Psoas muscle (tissue), 8 donors: ENCODE measurements around the gene KCNMB4. TPM values are rescaled to one million over a fixed set of nuclear protein-coding genes. Genes with fewer than 3 reads are reported as not detected.

Source experiments
- ATAC-seq, 4 donors: fragments of 200-7000 bp; cut with Tn5 transposase; one replicate each; pipeline ENCODE4 v1.9.1; 2020; ENCODE audit warnings: moderate library complexity in 3 of 4, mild to moderate bottlenecking in 2 of 4
- DNase-seq, 2 donors: peaks; one replicate each; pipeline ENCODE4 v3.0.0-alpha.2; 2020
- H3K27ac ChIP-seq: fragments of 200-600 bp; one replicate; pipeline ENCODE4 v1.8.0; 2022
- H3K27me3 ChIP-seq, 3 donors: fragments of 200-600 bp in 1 of 3; one replicate each; pipeline versions ENCODE4 v1.6.1 to v1.8.0; 2013 to 2022; ENCODE audit warnings: low read length in 2 of 3, mild to moderate bottlenecking in 2 of 3, moderate library complexity in 1 of 3; ENCODE audit not compliant: insufficient read depth in 3 of 3
- H3K36me3 ChIP-seq, 2 donors: fragments of 200-600 bp in 1 of 2; one replicate each; pipeline versions ENCODE4 v1.6.1 to v1.8.0; 2013 to 2022; ENCODE audit warnings: low read depth in 1 of 2, mild to moderate bottlenecking in 1 of 2, moderate library complexity in 1 of 2; ENCODE audit not compliant: insufficient read depth in 1 of 2
- H3K4me1 ChIP-seq: fragments of 200-600 bp; one replicate; pipeline ENCODE4 v1.8.0; 2022
- H3K4me3 ChIP-seq: fragments of 200-600 bp; one replicate; pipeline ENCODE4 v1.8.0; 2022; ENCODE audit warnings: mild to moderate bottlenecking
- H3K9me3 ChIP-seq: fragments of 200-600 bp; one replicate; pipeline ENCODE4 v1.8.0; 2022
- WGBS, 3 donors: extraction: QIAGEN DNeasy Blood & Tissue Kit; methylation state at CpG; one replicate each; pipeline versions ENCODE4 v1.1.6 to v1.1.7; 2013; 5-methylcytosine and 5-hydroxymethylcytosine counted together
- intact Hi-C, 2 donors: fragments of 100-400 bp; cut with DNase I; formaldehyde crosslinking; loops; one replicate each; pipeline versions ENCODE4 v1.11.0 to v1.14.2; 2022
- polyA plus RNA-seq, 3 donors: library from polyadenylated mRNA; stranded (reverse); fragments of 200-250 nt; gene quantifications; one replicate each; pipeline ENCODE4 v1.2.3, GENCODE V29; 2013
- total RNA-seq, 4 donors: library from RNA; stranded (reverse); fragmentation: NEBNext Ultra II Directional in 2 of 4; extraction: Animal tissue kit (Norgen Biotek cat#: 25700) in 2 of 4; gene quantifications; one replicate each; pipeline versions ENCODE4 v1.2.1 to v1.2.4, GENCODE V29; 2021 to 2023
- TF ChIP-seq, protein P1 (sequence below): fragments of 200-600 bp; IDR thresholded peaks from one replicate; pipeline ENCODE4 v1.8.0; 2022; ENCODE audit warnings: antibody characterized with exemption
- donor health status: healthy with polysubstance abuse.
- donor health status: DM: no; HTN: no; CAD: no; lungs with moderate emphysema.
- donor health status: Bipolar disorder and iron deficiency.
- donor health status: healthy.
- donor health status: DM: yes; HTN: yes; CAD: no.
- donor health status: DM: no; HTN: no; CAD: no.
- donor health status: DM: no; HTN: no; CAD: no.
- donor health status: DM: yes; HTN: yes; CAD: no.

KCNMB4 gene
- total and polyA plus RNA-seq, 7 donors = 0.54 to 1.9 (median 0.82) TPM

GRCh38 chr12:70469221-70469820 is 103.2 kb downstream of the KCNMB4 start:
- DNase-seq = no peak
- H3K27ac ChIP-seq = no peak overlapping the region
- 93 to 94% (median 94%) methylated on average over 12 of the region's 12 CpGs for WGBS, 3 donors

GRCh38 chr12:70482764-70483163 is 116.7 kb downstream of the KCNMB4 start:
- ATAC-seq (no peak), DNase-seq (no peak)
- H3K9me3 ChIP-seq = no peaks in the 10 kb centered on the region
- no peak overlapping the region for H3K27ac ChIP-seq
- no peak overlapping the region for H3K4me3 ChIP-seq
- TF ChIP-seq, protein P1, sequence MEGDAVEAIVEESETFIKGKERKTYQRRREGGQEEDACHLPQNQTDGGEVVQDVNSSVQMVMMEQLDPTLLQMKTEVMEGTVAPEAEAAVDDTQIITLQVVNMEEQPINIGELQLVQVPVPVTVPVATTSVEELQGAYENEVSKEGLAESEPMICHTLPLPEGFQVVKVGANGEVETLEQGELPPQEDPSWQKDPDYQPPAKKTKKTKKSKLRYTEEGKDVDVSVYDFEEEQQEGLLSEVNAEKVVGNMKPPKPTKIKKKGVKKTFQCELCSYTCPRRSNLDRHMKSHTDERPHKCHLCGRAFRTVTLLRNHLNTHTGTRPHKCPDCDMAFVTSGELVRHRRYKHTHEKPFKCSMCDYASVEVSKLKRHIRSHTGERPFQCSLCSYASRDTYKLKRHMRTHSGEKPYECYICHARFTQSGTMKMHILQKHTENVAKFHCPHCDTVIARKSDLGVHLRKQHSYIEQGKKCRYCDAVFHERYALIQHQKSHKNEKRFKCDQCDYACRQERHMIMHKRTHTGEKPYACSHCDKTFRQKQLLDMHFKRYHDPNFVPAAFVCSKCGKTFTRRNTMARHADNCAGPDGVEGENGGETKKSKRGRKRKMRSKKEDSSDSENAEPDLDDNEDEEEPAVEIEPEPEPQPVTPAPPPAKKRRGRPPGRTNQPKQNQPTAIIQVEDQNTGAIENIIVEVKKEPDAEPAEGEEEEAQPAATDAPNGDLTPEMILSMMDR = no peak
- intact Hi-C loops = no loop called here
- WGBS, 3 donors = 68 to 77% (median 74%) methylated on average over 1 of the region's 1 CpG
- no peaks in the 10 kb centered on the region for H3K36me3 ChIP-seq
- no peaks in the 10 kb centered on the region for H3K27me3 ChIP-seq
- H3K4me1 ChIP-seq = no peaks in the 10 kb centered on the region

More at GRCh38 chr12:70469221-70469820, 103.2 kb downstream of the KCNMB4 start:
- Histone ChIP-seq H3K9me3 (no peaks in the 10 kb centered on the region), H3K36me3 (no peaks in the 10 kb centered on the region), H3K27me3 (no peaks in the 10 kb centered on the region), H3K4me1 (no peaks in the 10 kb centered on the region), H3K4me3 (no peak overlapping the region)
- TF ChIP-seq, protein P1 = no peak
- ATAC-seq = no peak
- intact Hi-C loops = no loop called here

Other genes with a start within 250 kb of the KCNMB4 start
- 10 to 100 TPM; 28.5 to 46.3 (median 38.1) TPM for gene CNOT2, start 122.9 kb upstream of the KCNMB4 start, total RNA-seq
- gene CNOT2, start 122.9 kb upstream of the KCNMB4 start, polyA plus RNA-seq = 10 to 100 TPM; 28.9 to 43.0 (median 32.9) TPM